ENCODE measurements around the gene ZNF83.
"Not testable (repeated sequence)": the region's sequence is repeated elsewhere in the genome, so short reads cannot be mapped to it uniquely, and the experiment has no call there.

ZNF83 gene

GRCh38 chr19:52637718-52638585, at the start of gene ZNF83:
ZNF83 (minus strand) TSS chr19:52638355.
- Mint-ChIP-seq H3K27me3 (no peaks in the 10 kb centered on the region), H3K27ac (peak within 1 kb of the TSS; percentile 94), H3K4me1 (ENCODE audit: low read depth) (peaks cover 13% of the 10 kb centered on the region), H3K9me3 (peaks cover 15% of the 10 kb centered on the region), H3K36me3 (ENCODE audit: low read depth) (peaks cover 38% of the 10 kb centered on the region), H3K4me3 (peak within 1 kb of the TSS; percentile 96)

GRCh38 chr19:52687684-52688083, 49.5 kb upstream of the ZNF83 start:
- Mint-ChIP-seq H3K27me3 (no peaks in the 10 kb centered on the region), H3K4me3 (no peak overlapping the region), H3K9me3 (peaks cover 3% of the 10 kb centered on the region), H3K36me3 (ENCODE audit: low read depth) (peaks cover 34% of the 10 kb centered on the region), H3K4me1 (ENCODE audit: low read depth) (peaks cover 42% of the 10 kb centered on the region), H3K27ac (no peak overlapping the region)

GRCh38 chr19:52685811-52686210, 47.7 kb upstream of the ZNF83 start:
- peaks cover 42% of the 10 kb centered on the region for H3K36me3 Mint-ChIP-seq (ENCODE audit: low read depth)
- no peaks in the 10 kb centered on the region for H3K9me3 Mint-ChIP-seq
- H3K4me1 Mint-ChIP-seq (ENCODE audit: low read depth) = peaks cover 30% of the 10 kb centered on the region
- H3K4me3 Mint-ChIP-seq = no peak overlapping the region
- no peaks in the 10 kb centered on the region for H3K27me3 Mint-ChIP-seq
- H3K27ac Mint-ChIP-seq = no peak overlapping the region

- H3K9me3 Mint-ChIP-seq; H3K27me3 Mint-ChIP-seq; H3K4me3 Mint-ChIP-seq; H3K4me1 Mint-ChIP-seq (ENCODE audit: low read depth); H3K27ac Mint-ChIP-seq: not testable (repeated sequence)
- H3K36me3 Mint-ChIP-seq (ENCODE audit: low read depth) = peaks cover 57% of the 10 kb centered on the region
These were observed 43.1 kb upstream of the ZNF83 start for GRCh38 chr19:52681216-52681615.

GRCh38 chr19:52679598-52679997, 41.4 kb upstream of the ZNF83 start:
- Mint-ChIP-seq H3K27ac (no peak overlapping the region), H3K27me3 (no peaks in the 10 kb centered on the region), H3K4me1 (ENCODE audit: low read depth) (peaks cover 6% of the 10 kb centered on the region), H3K9me3 (peaks cover 16% of the 10 kb centered on the region), H3K36me3 (ENCODE audit: low read depth) (peaks cover 62% of the 10 kb centered on the region), H3K4me3 (no peak overlapping the region)

- H3K4me3 Mint-ChIP-seq; H3K4me1 Mint-ChIP-seq (ENCODE audit: low read depth); H3K27me3 Mint-ChIP-seq; H3K27ac Mint-ChIP-seq: not testable (repeated sequence)
- Mint-ChIP-seq H3K36me3 (ENCODE audit: low read depth) (peaks cover 71% of the 10 kb centered on the region), H3K9me3 (peaks cover 15% of the 10 kb centered on the region)
These were observed 37.1 kb upstream of the ZNF83 start for GRCh38 chr19:52675239-52675638.

GRCh38 chr19:52673014-52673413, 34.9 kb upstream of the ZNF83 start:
- Mint-ChIP-seq H3K27ac (no peak overlapping the region), H3K4me1 (ENCODE audit: low read depth) (peaks cover 8% of the 10 kb centered on the region), H3K9me3 (peaks cover 14% of the 10 kb centered on the region), H3K27me3 (no peaks in the 10 kb centered on the region), H3K4me3 (no peak overlapping the region), H3K36me3 (ENCODE audit: low read depth) (peaks cover 79% of the 10 kb centered on the region)

GRCh38 chr19:52670046-52670445, 31.9 kb upstream of the ZNF83 start:
- Mint-ChIP-seq H3K27ac (no peak overlapping the region), H3K36me3 (ENCODE audit: low read depth) (peaks cover 83% of the 10 kb centered on the region), H3K27me3 (no peaks in the 10 kb centered on the region), H3K4me3 (no peak overlapping the region), H3K9me3 (peaks cover 8% of the 10 kb centered on the region), H3K4me1 (ENCODE audit: low read depth) (peaks cover 10% of the 10 kb centered on the region)

- H3K27ac Mint-ChIP-seq = no peak overlapping the region
- H3K36me3 Mint-ChIP-seq (ENCODE audit: low read depth) = peaks cover 83% of the 10 kb centered on the region
- H3K9me3 Mint-ChIP-seq = peaks cover 4% of the 10 kb centered on the region
- H3K4me1 Mint-ChIP-seq (ENCODE audit: low read depth) = peaks cover 7% of the 10 kb centered on the region
- H3K4me3 Mint-ChIP-seq = no peak overlapping the region
- no peaks in the 10 kb centered on the region for H3K27me3 Mint-ChIP-seq
These were observed 31.4 kb upstream of the ZNF83 start for GRCh38 chr19:52669586-52669985.

- Mint-ChIP-seq H3K4me3 (no peak overlapping the region), H3K27me3 (no peaks in the 10 kb centered on the region), H3K9me3 (peaks cover 4% of the 10 kb centered on the region), H3K27ac (no peak overlapping the region), H3K36me3 (ENCODE audit: low read depth) (peaks cover 81% of the 10 kb centered on the region), H3K4me1 (ENCODE audit: low read depth) (peaks cover 3% of the 10 kb centered on the region)
These were observed 29.8 kb upstream of the ZNF83 start for GRCh38 chr19:52667972-52668371.

- H3K27me3 Mint-ChIP-seq = no peaks in the 10 kb centered on the region
- peaks cover 10% of the 10 kb centered on the region for H3K4me1 Mint-ChIP-seq (ENCODE audit: low read depth)
- peaks cover 12% of the 10 kb centered on the region for H3K9me3 Mint-ChIP-seq
- no peak overlapping the region for H3K27ac Mint-ChIP-seq
- H3K36me3 Mint-ChIP-seq (ENCODE audit: low read depth) = peaks cover 85% of the 10 kb centered on the region
- H3K4me3 Mint-ChIP-seq = no peak overlapping the region
These were observed 28.4 kb upstream of the ZNF83 start for GRCh38 chr19:52666506-52666905.

GRCh38 chr19:52665529-52665928, 27.4 kb upstream of the ZNF83 start:
- Mint-ChIP-seq H3K36me3 (ENCODE audit: low read depth) (peaks cover 87% of the 10 kb centered on the region), H3K4me1 (ENCODE audit: low read depth) (peaks cover 10% of the 10 kb centered on the region), H3K27ac (no peak overlapping the region), H3K4me3 (no peak overlapping the region), H3K9me3 (peaks cover 17% of the 10 kb centered on the region), H3K27me3 (no peaks in the 10 kb centered on the region)

- H3K36me3 Mint-ChIP-seq (ENCODE audit: low read depth) = peaks cover 87% of the 10 kb centered on the region
- peaks cover 11% of the 10 kb centered on the region for H3K4me1 Mint-ChIP-seq (ENCODE audit: low read depth)
- no peak overlapping the region for H3K4me3 Mint-ChIP-seq
- peaks cover 14% of the 10 kb centered on the region for H3K9me3 Mint-ChIP-seq
- H3K27ac Mint-ChIP-seq = no peak overlapping the region
- H3K27me3 Mint-ChIP-seq = no peaks in the 10 kb centered on the region
These were observed 26.9 kb upstream of the ZNF83 start for GRCh38 chr19:52665027-52665426.

- Mint-ChIP-seq H3K9me3 (peaks cover 14% of the 10 kb centered on the region), H3K4me1 (ENCODE audit: low read depth) (peaks cover 16% of the 10 kb centered on the region), H3K36me3 (ENCODE audit: low read depth) (peaks cover 87% of the 10 kb centered on the region), H3K27ac (no peak overlapping the region), H3K4me3 (no peak overlapping the region), H3K27me3 (no peaks in the 10 kb centered on the region)
These were observed 26.3 kb upstream of the ZNF83 start for GRCh38 chr19:52664461-52664860.

GRCh38 chr19:52662631-52663030, 24.5 kb upstream of the ZNF83 start:
- H3K36me3 Mint-ChIP-seq (ENCODE audit: low read depth) = peaks cover 90% of the 10 kb centered on the region
- H3K9me3 Mint-ChIP-seq = peaks cover 17% of the 10 kb centered on the region
- H3K27me3 Mint-ChIP-seq = no peaks in the 10 kb centered on the region
- H3K4me1 Mint-ChIP-seq (ENCODE audit: low read depth) = peaks cover 19% of the 10 kb centered on the region
- no peak overlapping the region for H3K27ac Mint-ChIP-seq
- no peak overlapping the region for H3K4me3 Mint-ChIP-seq

- Mint-ChIP-seq H3K27me3 (no peaks in the 10 kb centered on the region), H3K4me3 (no peak overlapping the region), H3K36me3 (ENCODE audit: low read depth) (peaks cover 86% of the 10 kb centered on the region), H3K4me1 (ENCODE audit: low read depth) (peaks cover 19% of the 10 kb centered on the region), H3K9me3 (peaks cover 17% of the 10 kb centered on the region), H3K27ac (no peak overlapping the region)
These were observed 22.8 kb upstream of the ZNF83 start for GRCh38 chr19:52660981-52661380.

Measured in stimulated activated naive CD8-positive, alpha-beta T cell treated with anti-CD3 and anti-CD28 coated beads, Interleukin-15, Interleukin-2, amounts not matched to agents 100 ng/mL and 50 ng/mL, for 24 hours (primary cell).